ENCODE results near the gene TNFSF12.
A peak's percentile ranks its signal among the peaks of the same experiment; 100 is the strongest.

The TNFSF12 gene

GRCh38 chr17:7560172-7561027 is 11.5 kb downstream of the TNFSF12 start:
- Mint-ChIP-seq H3K27ac (peak overlapping the region; percentile 97), H3K9me3 (no peaks in the 10 kb centered on the region), H3K4me3 (peak overlapping the region; percentile 98), H3K27me3 (ENCODE audit: low read depth, poor library complexity) (peaks cover 24% of the 10 kb centered on the region), H3K4me1 (peaks cover 64% of the 10 kb centered on the region), H3K36me3 (ENCODE audit: low read depth) (peaks cover 20% of the 10 kb centered on the region)
- peak; percentile 47 for TF ChIP-seq CTCF (IDR thresholded peaks at IDR 0.05)
- peak; percentile 82 for DNase-seq

- no peaks in the 10 kb centered on the region for H3K9me3 Mint-ChIP-seq
- TF ChIP-seq CTCF (IDR thresholded peaks at IDR 0.05): peak; percentile 56
- peak overlapping the region; percentile 98 for H3K4me3 Mint-ChIP-seq
- H3K4me1 Mint-ChIP-seq: peaks cover 60% of the 10 kb centered on the region
- H3K27ac Mint-ChIP-seq: peak overlapping the region; percentile 97
- peaks cover 20% of the 10 kb centered on the region for H3K27me3 Mint-ChIP-seq (ENCODE audit: low read depth, poor library complexity)
- peak; percentile 91 for DNase-seq
- peaks cover 26% of the 10 kb centered on the region for H3K36me3 Mint-ChIP-seq (ENCODE audit: low read depth)
Measured at GRCh38 chr17:7561028-7561575, 12.2 kb downstream of the TNFSF12 start.

- H3K36me3 Mint-ChIP-seq (ENCODE audit: low read depth): peaks cover 29% of the 10 kb centered on the region
Measured at GRCh38 chr17:7561589-7562207, 12.8 kb downstream of the TNFSF12 start, which contains the start of gene SENP3. SENP3 (plus strand) TSS chr17:7561919; CDS start chr17:7563077, 1,158 bp downstream.

GRCh38 chr17:7562208-7562605 is 13.3 kb downstream of the TNFSF12 start:
- Mint-ChIP-seq H3K36me3 (ENCODE audit: low read depth) (peaks cover 34% of the 10 kb centered on the region), H3K9me3 (no peaks in the 10 kb centered on the region), H3K27me3 (ENCODE audit: low read depth, poor library complexity) (peaks cover 15% of the 10 kb centered on the region), H3K4me1 (peaks cover 60% of the 10 kb centered on the region), H3K27ac (peak overlapping the region; percentile 85), H3K4me3 (peak overlapping the region; percentile 98)
- no peak for DNase-seq
- TF ChIP-seq CTCF (IDR thresholded peaks at IDR 0.05): no peak

More at GRCh38 chr17:7561589-7562207, 12.8 kb downstream of the TNFSF12 start, which contains the start of gene SENP3:
- no peak for TF ChIP-seq CTCF (IDR thresholded peaks at IDR 0.05)
- Mint-ChIP-seq H3K27me3 (ENCODE audit: low read depth, poor library complexity) (peaks cover 15% of the 10 kb centered on the region), H3K27ac (peak within 1 kb of the TSS; percentile 97), H3K9me3 (no peaks in the 10 kb centered on the region), H3K4me3 (peak within 1 kb of the TSS; percentile 98), H3K4me1 (peaks cover 60% of the 10 kb centered on the region)
- peak; percentile 95 for DNase-seq

- H3K27ac Mint-ChIP-seq: no peak overlapping the region
- H3K4me1 Mint-ChIP-seq: peaks cover 56% of the 10 kb centered on the region
- H3K36me3 Mint-ChIP-seq (ENCODE audit: low read depth): peaks cover 40% of the 10 kb centered on the region
- peaks cover 11% of the 10 kb centered on the region for H3K27me3 Mint-ChIP-seq (ENCODE audit: low read depth, poor library complexity)
- no peak for TF ChIP-seq CTCF (IDR thresholded peaks at IDR 0.05)
- DNase-seq: no peak
- H3K9me3 Mint-ChIP-seq: no peaks in the 10 kb centered on the region
- peak overlapping the region; percentile 98 for H3K4me3 Mint-ChIP-seq
Measured at GRCh38 chr17:7563115-7563869, 14.4 kb downstream of the TNFSF12 start.

Data from nephron progenitor cell (in vitro differentiated cells).